WTC11 (cell line): ENCODE measurements around the gene GTF2H4. TPM values are rescaled to one million over a fixed set of nuclear protein-coding genes. Genes with fewer than 3 reads are reported as not detected.

Source experiments
- ATAC-seq: fragments of 200-7000 bp; cut with Tn5 transposase; 2 replicates; pipeline ENCODE4 v1.10.0; 2021; ENCODE audit warnings: mild to moderate bottlenecking, moderate library complexity
- CTCF ChIA-PET: fragments of 300-600 bp; sonication (Branson Sonifier 250); formaldehyde crosslinking; loops from one replicate; lab custom pipeline; 2021; ENCODE audit warnings: antibody characterized with exemption; lab: Charles Lee
- POLR2A ChIA-PET: fragments of 350-600 bp; sonication (Branson Sonifier 250); formaldehyde crosslinking; loops from one replicate; lab custom pipeline; 2021; ENCODE audit warnings: antibody characterized with exemption; lab: Charles Lee
- DNase-seq: peaks from one replicate; pipeline ENCODE4 v3.0.0; 2021; ENCODE audit warnings: low spot score
- H3K27ac Mint-ChIP-seq: 2 replicates; pipeline ENCODE4 v1.8.0; 2021; ENCODE audit warnings: mixed read lengths
- H3K27me3 Mint-ChIP-seq: 2 replicates; pipeline ENCODE4 v1.8.0; 2021; ENCODE audit warnings: low read depth, mild to moderate bottlenecking, moderate library complexity, mixed read lengths
- H3K36me3 Mint-ChIP-seq: 2 replicates; pipeline ENCODE4 v1.8.0; 2021; ENCODE audit warnings: mixed read lengths
- H3K4me1 Mint-ChIP-seq: 2 replicates; pipeline ENCODE4 v1.8.0; 2022; ENCODE audit warnings: mixed read lengths
- H3K4me3 Mint-ChIP-seq: 2 replicates; pipeline ENCODE4 v1.8.0; 2021; ENCODE audit warnings: mild to moderate bottlenecking, moderate library complexity, mixed read lengths
- H3K9me3 Mint-ChIP-seq: 2 replicates; pipeline ENCODE4 v1.8.0; 2021; ENCODE audit warnings: mixed read lengths
- ATF1 ChIP-seq: sonication (generic); formaldehyde crosslinking; IDR thresholded peaks from 2 replicates; pipeline ENCODE4 v1.8.1; 2023; ENCODE audit warnings: mild to moderate bottlenecking, moderate library complexity, missing genetic modification reagents
- CBFB ChIP-seq: sonication (generic); formaldehyde crosslinking; IDR thresholded peaks from 2 replicates; pipeline ENCODE4 v1.8.1; 2022; ENCODE audit warnings: mild to moderate bottlenecking, low read depth, missing genetic modification reagents
- CREB1 ChIP-seq: sonication (generic); formaldehyde crosslinking; IDR thresholded peaks from 2 replicates; pipeline ENCODE4 v1.8.0; 2023; ENCODE audit warnings: mild to moderate bottlenecking, missing genetic modification reagents
- ESRRA ChIP-seq: sonication (generic); formaldehyde crosslinking; IDR thresholded peaks from 2 replicates; pipeline ENCODE4 v1.8.1; 2022; ENCODE audit warnings: mild to moderate bottlenecking, missing genetic modification reagents, borderline replicate concordance
- HMGA2 ChIP-seq: fragments of 250-450 bp; sonication (Bioruptor Pico); IDR thresholded peaks from 2 replicates; pipeline ENCODE4 v1.4.0; 2021; ENCODE audit warnings: mild to moderate bottlenecking, moderate library complexity
- KAT7 ChIP-seq: sonication (generic); formaldehyde crosslinking; IDR thresholded peaks from 2 replicates; pipeline ENCODE4 v1.8.1; 2023; ENCODE audit warnings: missing genetic modification reagents, mild to moderate bottlenecking, borderline replicate concordance
- NFATC4 ChIP-seq: fragments of 250-450 bp; sonication (Bioruptor Pico); IDR thresholded peaks from 2 replicates; pipeline ENCODE4 v1.9.0; 2021; ENCODE audit warnings: mild to moderate bottlenecking
- NFE2L1 ChIP-seq: sonication (generic); formaldehyde crosslinking; IDR thresholded peaks from 2 replicates; pipeline ENCODE4 v1.8.1; 2023; ENCODE audit warnings: missing genetic modification reagents
- OVOL2 ChIP-seq: fragments of 250-450 bp; sonication (Bioruptor Pico); IDR thresholded peaks from 2 replicates; pipeline ENCODE4 v1.9.0; 2021; ENCODE audit warnings: mild to moderate bottlenecking, borderline replicate concordance
- RORB ChIP-seq: fragments of 250-450 bp; sonication (Bioruptor Pico); IDR thresholded peaks from 2 replicates; pipeline ENCODE4 v1.9.0; 2021; ENCODE audit warnings: mild to moderate bottlenecking
- SOX15 ChIP-seq: fragments of 250-450 bp; sonication (Bioruptor Pico); IDR thresholded peaks from 2 replicates; pipeline ENCODE4 v1.9.0; 2021; ENCODE audit warnings: mild to moderate bottlenecking
- ZNF219 ChIP-seq: sonication (generic); formaldehyde crosslinking; IDR thresholded peaks from 2 replicates; pipeline ENCODE4 v1.8.0; 2023; ENCODE audit warnings: missing genetic modification reagents, mild to moderate bottlenecking, borderline replicate concordance
- ZNF232 ChIP-seq: sonication (generic); formaldehyde crosslinking; IDR thresholded peaks from 2 replicates; pipeline ENCODE4 v1.8.0; 2022; ENCODE audit warnings: mild to moderate bottlenecking, missing genetic modification reagents
- total RNA-seq: library from RNA; stranded (reverse); gene quantifications from 3 replicates; pipeline ENCODE4 v1.2.3, GENCODE V29; 2021
- TF ChIP-seq, protein P1 (sequence below): fragments of 200-600 bp; IDR thresholded peaks from 2 replicates; pipeline ENCODE4 v1.8.0; 2022; ENCODE audit warnings: antibody characterized with exemption
- TF ChIP-seq, protein P2 (sequence below): sonication (generic); formaldehyde crosslinking; IDR thresholded peaks from 2 replicates; pipeline ENCODE4 v1.8.0; 2022; ENCODE audit warnings: missing genetic modification reagents
- TF ChIP-seq, protein P3 (sequence below): fragments of 250-450 bp; sonication (Bioruptor Pico); IDR thresholded peaks from 2 replicates; pipeline ENCODE4 v1.9.0; 2021; ENCODE audit warnings: mild to moderate bottlenecking, borderline replicate concordance
- TF ChIP-seq, protein P4 (sequence below): sonication (generic); formaldehyde crosslinking; IDR thresholded peaks from 2 replicates; pipeline ENCODE4 v1.8.0; 2022; ENCODE audit warnings: mild to moderate bottlenecking, missing genetic modification reagents
- TF ChIP-seq, protein P5 (sequence below): fragments of 250-450 bp; sonication (Bioruptor Pico); IDR thresholded peaks from 2 replicates; pipeline ENCODE4 v1.8.0; 2021; ENCODE audit warnings: mild to moderate bottlenecking
- TF ChIP-seq, protein P6 (sequence below): fragments of 250-450 bp; sonication (Bioruptor Pico); IDR thresholded peaks from 2 replicates; pipeline ENCODE4 v1.9.0; 2021; ENCODE audit warnings: moderate library complexity, mild to moderate bottlenecking, inconsistent platforms, borderline replicate concordance

Gene GTF2H4
- total RNA-seq, 1 experiment from 2014 or later, result 49.2 TPM

DNA sequence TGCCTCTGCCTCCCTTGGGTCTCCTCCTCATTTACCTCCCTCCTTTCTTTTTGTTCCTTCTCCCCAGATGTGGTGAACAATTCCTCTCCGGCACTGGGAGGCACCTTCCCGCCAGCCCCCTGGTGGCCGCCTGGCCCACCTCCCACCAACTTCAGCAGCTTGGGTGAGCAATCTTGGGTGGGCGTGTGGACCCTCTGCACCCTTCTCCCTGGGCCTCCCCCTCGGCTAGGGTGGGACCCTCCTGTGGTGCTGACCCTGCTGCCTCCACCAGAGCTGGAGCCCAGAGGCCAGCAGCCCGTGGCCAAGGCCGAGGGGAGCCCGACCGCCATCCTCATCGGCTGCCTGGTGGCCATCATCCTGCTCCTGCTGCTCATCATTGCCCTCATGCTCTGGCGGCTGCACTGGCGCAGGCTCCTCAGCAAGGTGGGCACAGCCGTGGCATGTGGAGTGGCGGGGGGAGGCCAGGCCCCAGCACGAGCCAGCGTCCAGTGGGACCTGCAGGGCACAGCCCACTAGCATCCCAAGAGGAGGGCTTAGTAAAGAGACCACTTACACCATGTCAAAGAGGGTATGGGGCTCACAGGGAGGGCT is 14.9 kb upstream of the GTF2H4 start:
- H3K9me3 Mint-ChIP-seq, result no peaks in the 10 kb centered on the region
- DNase-seq (no peak), ATAC-seq (peak; percentile 40)
- ChIA-PET POLR2A (no interaction called here), CTCF (interaction anchor here (0.6 to 3.1 kb wide), 6 partner anchors 9 to 194 kb away, joined by 3 to 11 read pairs (median 4); no protein-coding TSS in a partner anchor)
- no peaks in the 10 kb centered on the region for H3K27me3 Mint-ChIP-seq
- H3K36me3 Mint-ChIP-seq, result peaks cover 67% of the 10 kb centered on the region
- H3K4me1 Mint-ChIP-seq, result peaks cover 21% of the 10 kb centered on the region
- no peak overlapping the region for H3K27ac Mint-ChIP-seq
- TF ChIP-seq, protein P1, sequence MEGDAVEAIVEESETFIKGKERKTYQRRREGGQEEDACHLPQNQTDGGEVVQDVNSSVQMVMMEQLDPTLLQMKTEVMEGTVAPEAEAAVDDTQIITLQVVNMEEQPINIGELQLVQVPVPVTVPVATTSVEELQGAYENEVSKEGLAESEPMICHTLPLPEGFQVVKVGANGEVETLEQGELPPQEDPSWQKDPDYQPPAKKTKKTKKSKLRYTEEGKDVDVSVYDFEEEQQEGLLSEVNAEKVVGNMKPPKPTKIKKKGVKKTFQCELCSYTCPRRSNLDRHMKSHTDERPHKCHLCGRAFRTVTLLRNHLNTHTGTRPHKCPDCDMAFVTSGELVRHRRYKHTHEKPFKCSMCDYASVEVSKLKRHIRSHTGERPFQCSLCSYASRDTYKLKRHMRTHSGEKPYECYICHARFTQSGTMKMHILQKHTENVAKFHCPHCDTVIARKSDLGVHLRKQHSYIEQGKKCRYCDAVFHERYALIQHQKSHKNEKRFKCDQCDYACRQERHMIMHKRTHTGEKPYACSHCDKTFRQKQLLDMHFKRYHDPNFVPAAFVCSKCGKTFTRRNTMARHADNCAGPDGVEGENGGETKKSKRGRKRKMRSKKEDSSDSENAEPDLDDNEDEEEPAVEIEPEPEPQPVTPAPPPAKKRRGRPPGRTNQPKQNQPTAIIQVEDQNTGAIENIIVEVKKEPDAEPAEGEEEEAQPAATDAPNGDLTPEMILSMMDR, result peak; percentile 15; the same call in 1 of the 2 replicates
- TF ChIP-seq HMGA2 (CRISPR knock-in tag) (no peak), NFE2L1 (CRISPR knock-in tag) (no peak), ATF1 (CRISPR knock-in tag) (no peak), NFATC4 (CRISPR knock-in tag) (no peak), RORB (CRISPR knock-in tag) (no peak), ESRRA (CRISPR knock-in tag) (0 out of 2 replicates have a peak, but pooled peaks have one; percentile 33), ZNF219 (no peak), KAT7 (no peak), CREB1 (no peak), CBFB (CRISPR knock-in tag) (no peak), OVOL2 (CRISPR knock-in tag) (no peak)
- TF ChIP-seq, protein P2, sequence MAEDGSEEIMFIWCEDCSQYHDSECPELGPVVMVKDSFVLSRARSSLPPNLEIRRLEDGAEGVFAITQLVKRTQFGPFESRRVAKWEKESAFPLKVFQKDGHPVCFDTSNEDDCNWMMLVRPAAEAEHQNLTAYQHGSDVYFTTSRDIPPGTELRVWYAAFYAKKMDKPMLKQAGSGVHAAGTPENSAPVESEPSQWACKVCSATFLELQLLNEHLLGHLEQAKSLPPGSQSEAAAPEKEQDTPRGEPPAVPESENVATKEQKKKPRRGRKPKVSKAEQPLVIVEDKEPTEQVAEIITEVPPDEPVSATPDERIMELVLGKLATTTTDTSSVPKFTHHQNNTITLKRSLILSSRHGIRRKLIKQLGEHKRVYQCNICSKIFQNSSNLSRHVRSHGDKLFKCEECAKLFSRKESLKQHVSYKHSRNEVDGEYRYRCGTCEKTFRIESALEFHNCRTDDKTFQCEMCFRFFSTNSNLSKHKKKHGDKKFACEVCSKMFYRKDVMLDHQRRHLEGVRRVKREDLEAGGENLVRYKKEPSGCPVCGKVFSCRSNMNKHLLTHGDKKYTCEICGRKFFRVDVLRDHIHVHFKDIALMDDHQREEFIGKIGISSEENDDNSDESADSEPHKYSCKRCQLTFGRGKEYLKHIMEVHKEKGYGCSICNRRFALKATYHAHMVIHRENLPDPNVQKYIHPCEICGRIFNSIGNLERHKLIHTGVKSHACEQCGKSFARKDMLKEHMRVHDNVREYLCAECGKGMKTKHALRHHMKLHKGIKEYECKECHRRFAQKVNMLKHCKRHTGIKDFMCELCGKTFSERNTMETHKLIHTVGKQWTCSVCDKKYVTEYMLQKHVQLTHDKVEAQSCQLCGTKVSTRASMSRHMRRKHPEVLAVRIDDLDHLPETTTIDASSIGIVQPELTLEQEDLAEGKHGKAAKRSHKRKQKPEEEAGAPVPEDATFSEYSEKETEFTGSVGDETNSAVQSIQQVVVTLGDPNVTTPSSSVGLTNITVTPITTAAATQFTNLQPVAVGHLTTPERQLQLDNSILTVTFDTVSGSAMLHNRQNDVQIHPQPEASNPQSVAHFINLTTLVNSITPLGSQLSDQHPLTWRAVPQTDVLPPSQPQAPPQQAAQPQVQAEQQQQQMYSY (CRISPR knock-in tag), result no peak
- TF ChIP-seq, protein P3, sequence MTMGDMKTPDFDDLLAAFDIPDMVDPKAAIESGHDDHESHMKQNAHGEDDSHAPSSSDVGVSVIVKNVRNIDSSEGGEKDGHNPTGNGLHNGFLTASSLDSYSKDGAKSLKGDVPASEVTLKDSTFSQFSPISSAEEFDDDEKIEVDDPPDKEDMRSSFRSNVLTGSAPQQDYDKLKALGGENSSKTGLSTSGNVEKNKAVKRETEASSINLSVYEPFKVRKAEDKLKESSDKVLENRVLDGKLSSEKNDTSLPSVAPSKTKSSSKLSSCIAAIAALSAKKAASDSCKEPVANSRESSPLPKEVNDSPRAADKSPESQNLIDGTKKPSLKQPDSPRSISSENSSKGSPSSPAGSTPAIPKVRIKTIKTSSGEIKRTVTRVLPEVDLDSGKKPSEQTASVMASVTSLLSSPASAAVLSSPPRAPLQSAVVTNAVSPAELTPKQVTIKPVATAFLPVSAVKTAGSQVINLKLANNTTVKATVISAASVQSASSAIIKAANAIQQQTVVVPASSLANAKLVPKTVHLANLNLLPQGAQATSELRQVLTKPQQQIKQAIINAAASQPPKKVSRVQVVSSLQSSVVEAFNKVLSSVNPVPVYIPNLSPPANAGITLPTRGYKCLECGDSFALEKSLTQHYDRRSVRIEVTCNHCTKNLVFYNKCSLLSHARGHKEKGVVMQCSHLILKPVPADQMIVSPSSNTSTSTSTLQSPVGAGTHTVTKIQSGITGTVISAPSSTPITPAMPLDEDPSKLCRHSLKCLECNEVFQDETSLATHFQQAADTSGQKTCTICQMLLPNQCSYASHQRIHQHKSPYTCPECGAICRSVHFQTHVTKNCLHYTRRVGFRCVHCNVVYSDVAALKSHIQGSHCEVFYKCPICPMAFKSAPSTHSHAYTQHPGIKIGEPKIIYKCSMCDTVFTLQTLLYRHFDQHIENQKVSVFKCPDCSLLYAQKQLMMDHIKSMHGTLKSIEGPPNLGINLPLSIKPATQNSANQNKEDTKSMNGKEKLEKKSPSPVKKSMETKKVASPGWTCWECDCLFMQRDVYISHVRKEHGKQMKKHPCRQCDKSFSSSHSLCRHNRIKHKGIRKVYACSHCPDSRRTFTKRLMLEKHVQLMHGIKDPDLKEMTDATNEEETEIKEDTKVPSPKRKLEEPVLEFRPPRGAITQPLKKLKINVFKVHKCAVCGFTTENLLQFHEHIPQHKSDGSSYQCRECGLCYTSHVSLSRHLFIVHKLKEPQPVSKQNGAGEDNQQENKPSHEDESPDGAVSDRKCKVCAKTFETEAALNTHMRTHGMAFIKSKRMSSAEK (CRISPR knock-in tag), result no peak
- TF ChIP-seq, protein P4, sequence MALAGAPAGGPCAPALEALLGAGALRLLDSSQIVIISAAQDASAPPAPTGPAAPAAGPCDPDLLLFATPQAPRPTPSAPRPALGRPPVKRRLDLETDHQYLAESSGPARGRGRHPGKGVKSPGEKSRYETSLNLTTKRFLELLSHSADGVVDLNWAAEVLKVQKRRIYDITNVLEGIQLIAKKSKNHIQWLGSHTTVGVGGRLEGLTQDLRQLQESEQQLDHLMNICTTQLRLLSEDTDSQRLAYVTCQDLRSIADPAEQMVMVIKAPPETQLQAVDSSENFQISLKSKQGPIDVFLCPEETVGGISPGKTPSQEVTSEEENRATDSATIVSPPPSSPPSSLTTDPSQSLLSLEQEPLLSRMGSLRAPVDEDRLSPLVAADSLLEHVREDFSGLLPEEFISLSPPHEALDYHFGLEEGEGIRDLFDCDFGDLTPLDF (CRISPR knock-in tag), result no peak
- no peak overlapping the region for H3K4me3 Mint-ChIP-seq

DNA sequence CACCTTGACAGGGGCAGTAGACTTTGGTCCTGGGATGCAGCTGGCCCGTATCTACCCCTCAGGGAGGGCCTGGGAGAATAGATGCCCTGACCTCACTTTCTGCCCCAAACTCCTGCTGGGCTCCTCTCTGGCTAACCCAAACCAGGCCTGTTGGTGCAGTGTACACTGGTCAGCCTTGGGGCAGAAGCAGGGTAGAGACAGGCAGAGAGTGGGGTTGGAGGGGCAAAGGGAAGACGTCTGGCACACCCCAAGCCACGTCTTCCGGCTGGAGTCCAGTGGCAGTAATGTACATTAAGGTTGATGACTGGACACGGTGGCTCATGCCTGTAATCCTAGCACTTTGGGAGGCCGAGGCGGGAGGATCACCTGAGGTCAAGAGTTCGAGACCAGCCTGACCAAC is 14.3 kb upstream of the GTF2H4 start:
- no peak for ATAC-seq
- no peak overlapping the region for H3K4me3 Mint-ChIP-seq
- TF ChIP-seq, protein P5, sequence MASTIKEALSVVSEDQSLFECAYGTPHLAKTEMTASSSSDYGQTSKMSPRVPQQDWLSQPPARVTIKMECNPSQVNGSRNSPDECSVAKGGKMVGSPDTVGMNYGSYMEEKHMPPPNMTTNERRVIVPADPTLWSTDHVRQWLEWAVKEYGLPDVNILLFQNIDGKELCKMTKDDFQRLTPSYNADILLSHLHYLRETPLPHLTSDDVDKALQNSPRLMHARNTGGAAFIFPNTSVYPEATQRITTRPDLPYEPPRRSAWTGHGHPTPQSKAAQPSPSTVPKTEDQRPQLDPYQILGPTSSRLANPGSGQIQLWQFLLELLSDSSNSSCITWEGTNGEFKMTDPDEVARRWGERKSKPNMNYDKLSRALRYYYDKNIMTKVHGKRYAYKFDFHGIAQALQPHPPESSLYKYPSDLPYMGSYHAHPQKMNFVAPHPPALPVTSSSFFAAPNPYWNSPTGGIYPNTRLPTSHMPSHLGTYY (CRISPR knock-in tag), result no peak
- no peak for TF ChIP-seq ZNF219
- no peak for TF ChIP-seq ZNF232 (CRISPR knock-in tag)
- TF ChIP-seq, protein P6, sequence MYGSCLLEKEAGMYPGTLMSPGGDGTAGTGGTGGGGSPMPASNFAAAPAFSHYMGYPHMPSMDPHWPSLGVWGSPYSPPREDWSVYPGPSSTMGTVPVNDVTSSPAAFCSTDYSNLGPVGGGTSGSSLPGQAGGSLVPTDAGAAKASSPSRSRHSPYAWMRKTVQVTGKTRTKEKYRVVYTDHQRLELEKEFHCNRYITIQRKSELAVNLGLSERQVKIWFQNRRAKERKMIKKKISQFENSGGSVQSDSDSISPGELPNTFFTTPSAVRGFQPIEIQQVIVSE, result no peak
- no peak for TF ChIP-seq HMGA2 (CRISPR knock-in tag)
- no peak for TF ChIP-seq ATF1 (CRISPR knock-in tag)
- no peak for TF ChIP-seq SOX15 (CRISPR knock-in tag)

More for the DNA sequence above, 14.3 kb upstream of the GTF2H4 start:
- H3K27me3 Mint-ChIP-seq, result no peaks in the 10 kb centered on the region
- H3K27ac Mint-ChIP-seq, result no peak overlapping the region
- peaks cover 15% of the 10 kb centered on the region for H3K4me1 Mint-ChIP-seq
- DNase-seq, result no peak
- POLR2A ChIA-PET, result no interaction called here
- peaks cover 68% of the 10 kb centered on the region for H3K36me3 Mint-ChIP-seq
- no peaks in the 10 kb centered on the region for H3K9me3 Mint-ChIP-seq
- CTCF ChIA-PET, result interaction anchor here (1.3 to 3.1 kb wide), 3 partner anchors 11 to 64 kb away, joined by 5 to 11 read pairs (median 5); no protein-coding TSS in a partner anchor
